GM19193 (cell line): ENCODE data around the gene CRNN.

Experiments used
- POLR2A ChIP-seq: IDR thresholded peaks from 4 replicates; pipeline ENCODE4 v1.6.1; 2011; ENCODE audit not compliant: insufficient read depth, insufficient read length; ENCODE audit errors: extremely low read depth

Gene CRNN

GRCh38 chr1:152441756-152442155 lies 27.7 kb upstream of the CRNN start:
- TF ChIP-seq POLR2A = no peak

- no peak for TF ChIP-seq POLR2A
Observed at GRCh38 chr1:152440635-152441471, 26.8 kb upstream of the CRNN start.

GRCh38 chr1:152436593-152437496 lies 22.8 kb upstream of the CRNN start:
- no peak for TF ChIP-seq POLR2A

GRCh38 chr1:152427458-152427857 lies 13.4 kb upstream of the CRNN start:
- TF ChIP-seq POLR2A = no peak

GRCh38 chr1:152426731-152427130 lies 12.7 kb upstream of the CRNN start:
- TF ChIP-seq POLR2A = no peak

- no peak for TF ChIP-seq POLR2A
Observed at GRCh38 chr1:152419917-152420316, 5.9 kb upstream of the CRNN start.

- no peak for TF ChIP-seq POLR2A
Observed at GRCh38 chr1:152415454-152416227, 1.6 kb upstream of the CRNN start.

- no peak for TF ChIP-seq POLR2A
Observed at GRCh38 chr1:152412756-152413155, 1.3 kb downstream of the CRNN start.

- TF ChIP-seq POLR2A = no peak
Observed at GRCh38 chr1:152411134-152411533, 2.9 kb downstream of the CRNN start.

- TF ChIP-seq POLR2A = no peak
Observed at GRCh38 chr1:152410599-152410998, 3.5 kb downstream of the CRNN start.

- no peak for TF ChIP-seq POLR2A
Observed at GRCh38 chr1:152410028-152410427, 4.0 kb downstream of the CRNN start.

- no peak for TF ChIP-seq POLR2A
Observed at GRCh38 chr1:152408664-152409063, 5.4 kb downstream of the CRNN start.

GRCh38 chr1:152398812-152399698 lies 15.0 kb downstream of the CRNN start:
- TF ChIP-seq POLR2A = no peak

- TF ChIP-seq POLR2A = no peak
Observed at GRCh38 chr1:152397474-152397873, 16.6 kb downstream of the CRNN start.
